ENCODE results near the gene FHIP2A. TPM values are rescaled to one million over a fixed set of nuclear protein-coding genes. Genes with fewer than 3 reads are reported as not detected.

FHIP2A gene
- total RNA-seq, 2 experiments from 2014 or later, result 52.8 to 53.7 TPM

DNA sequence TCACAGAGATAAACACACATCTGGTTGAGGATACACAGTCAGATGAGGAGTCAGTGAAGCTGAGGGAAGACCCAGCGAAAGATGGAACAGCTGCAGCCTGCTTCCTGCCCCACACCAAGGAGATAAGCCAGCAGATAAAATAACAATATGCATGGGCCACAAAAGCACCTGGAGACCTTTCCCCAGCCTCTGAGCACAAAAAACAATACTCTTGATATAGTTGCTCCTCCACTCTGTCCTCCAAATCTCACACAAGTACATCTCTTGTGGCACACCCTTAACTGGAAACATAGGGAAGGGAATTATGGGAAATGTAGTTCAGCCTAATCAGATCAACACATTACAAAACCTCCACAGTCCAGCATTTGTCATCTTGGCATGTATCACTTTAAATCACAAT lies 9.7 kb upstream of the FHIP2A start:
- no peak overlapping the region for H3K4me3 Mint-ChIP-seq
- POLR2A ChIA-PET, result interaction anchor here (1.7 kb wide), 1 partner anchor 10 kb away, joined by 7 read pairs; the partner anchor contains the start of gene FHIP2A
- H3K27me3 Mint-ChIP-seq, result no peaks in the 10 kb centered on the region
- TF ChIP-seq, protein P1, sequence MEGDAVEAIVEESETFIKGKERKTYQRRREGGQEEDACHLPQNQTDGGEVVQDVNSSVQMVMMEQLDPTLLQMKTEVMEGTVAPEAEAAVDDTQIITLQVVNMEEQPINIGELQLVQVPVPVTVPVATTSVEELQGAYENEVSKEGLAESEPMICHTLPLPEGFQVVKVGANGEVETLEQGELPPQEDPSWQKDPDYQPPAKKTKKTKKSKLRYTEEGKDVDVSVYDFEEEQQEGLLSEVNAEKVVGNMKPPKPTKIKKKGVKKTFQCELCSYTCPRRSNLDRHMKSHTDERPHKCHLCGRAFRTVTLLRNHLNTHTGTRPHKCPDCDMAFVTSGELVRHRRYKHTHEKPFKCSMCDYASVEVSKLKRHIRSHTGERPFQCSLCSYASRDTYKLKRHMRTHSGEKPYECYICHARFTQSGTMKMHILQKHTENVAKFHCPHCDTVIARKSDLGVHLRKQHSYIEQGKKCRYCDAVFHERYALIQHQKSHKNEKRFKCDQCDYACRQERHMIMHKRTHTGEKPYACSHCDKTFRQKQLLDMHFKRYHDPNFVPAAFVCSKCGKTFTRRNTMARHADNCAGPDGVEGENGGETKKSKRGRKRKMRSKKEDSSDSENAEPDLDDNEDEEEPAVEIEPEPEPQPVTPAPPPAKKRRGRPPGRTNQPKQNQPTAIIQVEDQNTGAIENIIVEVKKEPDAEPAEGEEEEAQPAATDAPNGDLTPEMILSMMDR (IDR thresholded peaks at IDR 0.05), result no peak
- Histone ChIP-seq H3K27me3 (ENCODE audit: control insufficient read depth in 1 of 2, insufficient read depth in 2 of 2, low read length in 2 of 2) (no peaks in the 10 kb centered on the region), H3K27ac (ENCODE audit: low read depth in 1 of 2, low read length in 2 of 2) (no peak overlapping the region), H3K4me1 (ENCODE audit: insufficient read depth, low read length) (peaks cover 15% of the 10 kb centered on the region), H3K9me3 (ENCODE audit: control insufficient read depth in 1 of 2, insufficient read depth in 1 of 2, low read length in 2 of 2) (no peaks in the 10 kb centered on the region), H3K36me3 (ENCODE audit: insufficient read depth, low read length) (no peaks in the 10 kb centered on the region), H3K4me3 (ENCODE audit: low read length) (no peak overlapping the region)
- no peak overlapping the region for H3K27ac Mint-ChIP-seq
- H3K4me1 Mint-ChIP-seq (ENCODE audit: low read depth), result peaks cover 32% of the 10 kb centered on the region
- intact Hi-C loops (cut with DNase I, micrococcal nuclease), result no loop called here
- H3K9me3 Mint-ChIP-seq, result no peaks in the 10 kb centered on the region
- CTCF ChIA-PET, result interaction anchor here (3.1 kb wide), 1 partner anchor 10 kb away, joined by 19 read pairs; the partner anchor contains the start of gene FHIP2A
- no peaks in the 10 kb centered on the region for H3K36me3 Mint-ChIP-seq (ENCODE audit: low read depth)
- ATAC-seq (ENCODE audit: poor library complexity) (no peak), DNase-seq (peak in 1 of 14 experiments; percentile 24)

DNA sequence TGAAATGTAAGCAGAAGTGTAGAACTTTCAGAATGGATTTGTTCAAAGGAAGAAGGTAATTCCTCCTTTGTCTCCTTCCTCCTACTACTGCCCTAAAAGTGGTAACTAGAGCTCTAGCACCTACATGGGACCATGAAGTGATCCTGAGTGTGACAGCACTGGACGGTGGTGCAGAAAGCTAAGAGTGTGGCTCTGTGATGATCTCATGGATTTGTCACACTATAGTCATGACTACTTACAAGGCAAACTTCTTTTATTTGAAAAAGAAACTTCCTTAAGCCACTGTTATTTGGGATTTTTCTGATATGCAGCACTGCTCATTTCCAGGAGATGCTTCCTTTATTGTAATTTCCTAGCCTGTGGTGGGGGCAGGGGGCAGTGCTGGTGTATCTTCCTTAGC lies 5.8 kb upstream of the FHIP2A start:
- H3K4me3 Mint-ChIP-seq, result no peak overlapping the region
- H3K4me1 Mint-ChIP-seq (ENCODE audit: low read depth), result peaks cover 17% of the 10 kb centered on the region
- no peak overlapping the region for H3K27ac Mint-ChIP-seq
- no peaks in the 10 kb centered on the region for H3K27me3 Mint-ChIP-seq
- TF ChIP-seq, protein P1 (IDR thresholded peaks at IDR 0.05), result no peak
- Histone ChIP-seq H3K27me3 (ENCODE audit: control insufficient read depth in 1 of 2, insufficient read depth in 2 of 2, low read length in 2 of 2) (no peaks in the 10 kb centered on the region), H3K4me3 (ENCODE audit: low read length) (no peak overlapping the region), H3K27ac (ENCODE audit: low read depth in 1 of 2, low read length in 2 of 2) (no peak overlapping the region), H3K36me3 (ENCODE audit: insufficient read depth, low read length) (no peaks in the 10 kb centered on the region), H3K9me3 (ENCODE audit: control insufficient read depth in 1 of 2, insufficient read depth in 1 of 2, low read length in 2 of 2) (no peaks in the 10 kb centered on the region), H3K4me1 (ENCODE audit: insufficient read depth, low read length) (peaks cover 6% of the 10 kb centered on the region)
- ChIA-PET POLR2A (interaction anchor here (0.6 kb wide), 1 partner anchor 200 kb away, joined by 4 read pairs; no protein-coding TSS in a partner anchor), CTCF (no interaction called here)
- intact Hi-C loops (cut with DNase I, micrococcal nuclease), result loop anchor here in 1 of 2 experiments (1.0 kb wide), 1 partner anchor 27 kb away; no protein-coding TSS in a partner anchor
- no peaks in the 10 kb centered on the region for H3K36me3 Mint-ChIP-seq (ENCODE audit: low read depth)
- DNase-seq (no peak), ATAC-seq (ENCODE audit: poor library complexity) (no peak)
- H3K9me3 Mint-ChIP-seq, result no peaks in the 10 kb centered on the region

DNA sequence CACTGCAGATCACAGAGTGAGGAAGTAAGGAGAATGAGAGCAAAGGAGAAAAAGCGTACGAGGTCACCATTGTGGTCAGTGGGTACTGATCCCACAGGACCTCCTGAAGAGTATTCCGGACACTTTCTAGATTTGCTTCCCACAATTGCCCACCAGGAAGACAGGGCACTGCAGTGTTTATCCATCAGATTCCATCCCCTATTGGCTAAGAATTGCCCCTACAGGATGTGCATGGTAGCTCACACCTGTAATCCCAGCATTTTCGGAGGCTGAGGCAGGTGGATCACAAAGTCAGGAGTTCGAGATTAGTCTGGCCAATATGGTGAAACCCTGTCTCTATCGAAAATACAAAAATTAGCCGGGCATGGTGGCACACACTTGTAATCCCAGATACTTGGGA lies 5.3 kb upstream of the FHIP2A start:
- ATAC-seq (ENCODE audit: poor library complexity) (no peak), DNase-seq (no peak)
- no peaks in the 10 kb centered on the region for H3K9me3 Mint-ChIP-seq
- no peak overlapping the region for H3K4me3 Mint-ChIP-seq
- intact Hi-C loops (cut with DNase I, micrococcal nuclease), result no loop called here
- H3K27ac ChIP-seq (ENCODE audit: low read depth in 1 of 2, low read length in 2 of 2), result no peak overlapping the region
- ChIA-PET POLR2A (no interaction called here), CTCF (no interaction called here)
- H3K27ac Mint-ChIP-seq, result no peak overlapping the region
- H3K36me3 ChIP-seq (ENCODE audit: insufficient read depth, low read length), result no peaks in the 10 kb centered on the region
- H3K4me3 ChIP-seq (ENCODE audit: low read length), result no peak overlapping the region
- H3K4me1 Mint-ChIP-seq (ENCODE audit: low read depth), result peaks cover 17% of the 10 kb centered on the region
- H3K27me3 Mint-ChIP-seq, result no peaks in the 10 kb centered on the region
- H3K27me3 ChIP-seq (ENCODE audit: control insufficient read depth in 1 of 2, insufficient read depth in 2 of 2, low read length in 2 of 2), result no peaks in the 10 kb centered on the region
- H3K4me1 ChIP-seq (ENCODE audit: insufficient read depth, low read length), result peaks cover 5% of the 10 kb centered on the region
- TF ChIP-seq, protein P1 (IDR thresholded peaks at IDR 0.05), result no peak
- H3K36me3 Mint-ChIP-seq (ENCODE audit: low read depth), result no peaks in the 10 kb centered on the region
- H3K9me3 ChIP-seq (ENCODE audit: control insufficient read depth in 1 of 2, insufficient read depth in 1 of 2, low read length in 2 of 2), result no peaks in the 10 kb centered on the region
